Ishikawa (cell line): Measurements from ENCODE around the gene GNL3.

ENCODE experiments used
- CEBPB ChIP-seq: IDR thresholded peaks from 2 replicates; pipeline ENCODE4 v1.6.1; 2012
- RAD21 ChIP-seq: IDR thresholded peaks from 2 replicates; pipeline ENCODE4 v1.6.1; 2012; ENCODE audit warnings: low read depth
- YY1 ChIP-seq: IDR thresholded peaks from 2 replicates; pipeline ENCODE4 v1.6.1; 2012; ENCODE audit warnings: low read depth
- TF ChIP-seq, protein P1 (sequence below): IDR thresholded peaks from 2 replicates; pipeline ENCODE4 v1.6.1; 2012; ENCODE audit warnings: low read depth, mild to moderate bottlenecking

DNA sequence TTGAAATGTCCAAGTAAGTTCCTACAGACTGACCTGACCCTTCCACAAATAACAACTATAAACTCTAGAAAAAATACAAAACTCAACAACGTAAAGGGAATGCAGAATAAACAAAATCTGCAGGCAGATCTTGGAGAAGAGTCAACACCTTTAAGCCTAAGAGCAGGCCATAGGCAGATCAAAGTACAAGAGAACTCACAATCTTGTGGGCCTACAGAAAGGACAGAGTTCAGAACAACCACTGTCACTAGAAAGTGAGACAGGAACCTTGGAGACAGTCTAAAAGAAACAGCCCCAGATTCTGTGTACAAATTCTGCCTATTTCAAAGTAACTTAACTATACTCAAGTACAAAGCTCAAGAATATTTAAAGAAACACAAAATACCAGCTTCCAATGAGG lies 53.9 kb downstream of the GNL3 start:
- no peak for TF ChIP-seq RAD21
- TF ChIP-seq, protein P1, sequence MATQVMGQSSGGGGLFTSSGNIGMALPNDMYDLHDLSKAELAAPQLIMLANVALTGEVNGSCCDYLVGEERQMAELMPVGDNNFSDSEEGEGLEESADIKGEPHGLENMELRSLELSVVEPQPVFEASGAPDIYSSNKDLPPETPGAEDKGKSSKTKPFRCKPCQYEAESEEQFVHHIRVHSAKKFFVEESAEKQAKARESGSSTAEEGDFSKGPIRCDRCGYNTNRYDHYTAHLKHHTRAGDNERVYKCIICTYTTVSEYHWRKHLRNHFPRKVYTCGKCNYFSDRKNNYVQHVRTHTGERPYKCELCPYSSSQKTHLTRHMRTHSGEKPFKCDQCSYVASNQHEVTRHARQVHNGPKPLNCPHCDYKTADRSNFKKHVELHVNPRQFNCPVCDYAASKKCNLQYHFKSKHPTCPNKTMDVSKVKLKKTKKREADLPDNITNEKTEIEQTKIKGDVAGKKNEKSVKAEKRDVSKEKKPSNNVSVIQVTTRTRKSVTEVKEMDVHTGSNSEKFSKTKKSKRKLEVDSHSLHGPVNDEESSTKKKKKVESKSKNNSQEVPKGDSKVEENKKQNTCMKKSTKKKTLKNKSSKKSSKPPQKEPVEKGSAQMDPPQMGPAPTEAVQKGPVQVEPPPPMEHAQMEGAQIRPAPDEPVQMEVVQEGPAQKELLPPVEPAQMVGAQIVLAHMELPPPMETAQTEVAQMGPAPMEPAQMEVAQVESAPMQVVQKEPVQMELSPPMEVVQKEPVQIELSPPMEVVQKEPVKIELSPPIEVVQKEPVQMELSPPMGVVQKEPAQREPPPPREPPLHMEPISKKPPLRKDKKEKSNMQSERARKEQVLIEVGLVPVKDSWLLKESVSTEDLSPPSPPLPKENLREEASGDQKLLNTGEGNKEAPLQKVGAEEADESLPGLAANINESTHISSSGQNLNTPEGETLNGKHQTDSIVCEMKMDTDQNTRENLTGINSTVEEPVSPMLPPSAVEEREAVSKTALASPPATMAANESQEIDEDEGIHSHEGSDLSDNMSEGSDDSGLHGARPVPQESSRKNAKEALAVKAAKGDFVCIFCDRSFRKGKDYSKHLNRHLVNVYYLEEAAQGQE = no peak
- no peak for TF ChIP-seq YY1
- TF ChIP-seq CEBPB = no peak
